ENCODE data around the gene TFAM. TPM values are rescaled to one million over a fixed set of nuclear protein-coding genes. Genes with fewer than 3 reads are reported as not detected.

The TFAM gene
- polyA plus RNA-seq (2013, experiment 1 of 2; ENCODE audit: insufficient read length), result 21.6 TPM
- polyA plus RNA-seq (2013, experiment 2 of 2; ENCODE audit: insufficient read length), result 13.4 TPM

DNA sequence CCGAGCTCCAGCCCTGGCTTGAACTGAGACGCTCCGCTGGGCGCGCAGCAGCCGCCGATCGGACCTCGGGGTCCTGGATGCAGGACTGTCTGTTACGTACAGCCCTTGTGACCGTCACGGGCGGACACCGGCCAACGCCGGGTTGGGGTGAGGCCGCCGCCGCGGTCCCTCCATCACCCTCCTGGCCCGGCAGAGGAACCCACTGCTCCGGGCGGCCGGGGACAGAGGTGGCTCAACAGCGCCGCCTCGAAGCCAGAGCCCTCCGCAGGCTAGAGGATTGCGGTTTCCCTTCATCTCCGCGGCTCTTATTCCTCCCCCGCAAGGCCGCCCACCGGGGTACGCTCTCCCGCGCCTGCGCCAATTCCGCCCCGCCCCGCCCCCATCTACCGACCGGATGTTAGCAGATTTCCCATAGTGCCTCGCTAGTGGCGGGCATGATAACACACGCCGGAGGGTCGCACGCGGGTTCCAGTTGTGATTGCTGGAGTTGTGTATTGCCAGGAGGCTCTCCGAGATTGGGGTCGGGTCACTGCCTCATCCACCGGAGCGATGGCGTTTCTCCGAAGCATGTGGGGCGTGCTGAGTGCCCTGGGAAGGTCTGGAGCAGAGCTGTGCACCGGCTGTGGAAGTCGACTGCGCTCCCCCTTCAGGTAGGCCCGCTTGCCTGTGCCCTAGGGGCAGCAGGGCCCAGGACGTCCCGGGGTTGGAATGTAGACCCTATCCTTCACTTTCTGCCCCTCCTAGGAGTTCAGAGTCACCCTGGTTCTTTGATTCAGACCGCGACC, at the start of gene TFAM:
TSS of gene TFAM (plus strand) at position 412 of the 785 bp plus-strand sequence. CDS start at position 550, 138 bp downstream.
- peak; percentile 93 for DNase-seq

DNA sequence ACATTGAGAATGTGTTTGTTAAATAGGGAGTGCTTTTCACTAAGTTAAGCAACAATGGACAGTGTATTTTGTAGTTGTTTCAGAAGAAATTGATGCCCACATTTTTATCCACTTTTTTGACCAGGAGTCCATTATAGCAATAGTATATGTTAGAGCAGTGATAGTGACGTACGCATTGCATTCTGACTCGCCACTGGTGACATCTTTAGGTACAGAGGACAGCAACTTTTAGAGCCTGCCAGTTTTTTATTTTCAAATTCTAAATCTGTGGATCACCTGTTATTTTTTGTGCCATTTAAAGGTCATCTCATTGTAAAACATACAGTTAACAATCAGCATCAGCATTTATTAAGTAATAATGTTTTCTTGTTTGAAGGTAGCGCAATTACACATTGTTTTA, 49.0 kb upstream of the TFAM start:
- DNase-seq, result no peak

DNA sequence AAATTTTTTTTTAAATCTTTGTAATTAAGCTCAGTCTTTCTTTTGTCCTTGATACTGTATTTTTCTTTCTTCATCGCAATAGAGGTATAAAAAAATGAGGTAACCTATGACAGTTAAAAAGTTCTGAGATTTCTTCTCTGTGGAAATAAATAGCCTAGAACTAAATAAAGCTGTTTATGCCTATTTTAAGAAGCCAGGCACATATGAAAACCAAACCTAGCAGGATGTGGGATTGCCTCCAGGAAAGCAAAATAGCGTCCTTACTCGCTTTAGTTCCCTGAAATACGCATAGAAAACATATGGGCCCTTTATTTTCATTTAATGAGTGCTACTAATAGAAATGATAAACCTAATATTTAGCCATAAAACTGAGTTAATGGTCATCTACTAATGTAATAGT, 43.8 kb upstream of the TFAM start:
- no peak for DNase-seq

DNA sequence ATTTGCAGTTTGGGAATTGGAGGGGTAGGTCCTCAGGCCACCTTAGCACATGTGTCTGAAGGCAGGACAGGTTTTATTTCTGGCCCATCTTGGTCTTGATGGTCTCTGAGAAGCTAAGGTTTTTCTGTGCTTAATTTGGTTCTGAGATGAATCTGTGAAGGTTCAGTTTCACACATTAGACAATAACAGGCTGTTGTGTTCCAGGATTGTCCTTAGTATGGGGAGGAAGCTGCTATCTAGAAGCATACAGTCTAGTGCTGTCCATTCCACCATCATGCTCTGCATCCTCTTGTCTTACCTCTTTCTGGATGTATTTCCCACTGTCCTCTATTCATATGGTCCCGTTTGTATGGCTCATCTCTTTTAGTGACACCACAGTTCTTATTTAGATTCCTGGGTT, 43.3 kb upstream of the TFAM start:
- DNase-seq, result no peak

DNA sequence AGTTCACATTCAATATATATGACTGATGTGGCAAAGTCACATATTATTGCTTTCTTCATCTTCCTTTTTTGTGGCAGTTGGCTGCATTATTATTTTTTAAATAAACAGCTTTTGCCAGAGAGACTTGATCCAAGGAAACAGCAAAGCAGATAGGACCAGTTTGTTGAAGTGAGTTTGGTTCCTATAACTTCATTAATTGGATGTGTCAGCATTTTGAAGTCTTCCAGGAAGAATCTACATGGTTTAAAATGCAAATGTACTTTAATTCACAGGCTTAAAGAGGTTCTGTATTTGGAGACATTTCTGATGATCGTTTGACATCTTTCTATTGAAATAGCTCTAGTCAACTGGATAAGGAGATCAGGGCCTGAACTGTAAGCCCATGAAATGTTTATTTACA, 37.2 kb upstream of the TFAM start:
- DNase-seq, result no peak

- no peak for DNase-seq
Measured at GRCh38 chr10:58348571-58349033, 36.6 kb upstream of the TFAM start.

DNA sequence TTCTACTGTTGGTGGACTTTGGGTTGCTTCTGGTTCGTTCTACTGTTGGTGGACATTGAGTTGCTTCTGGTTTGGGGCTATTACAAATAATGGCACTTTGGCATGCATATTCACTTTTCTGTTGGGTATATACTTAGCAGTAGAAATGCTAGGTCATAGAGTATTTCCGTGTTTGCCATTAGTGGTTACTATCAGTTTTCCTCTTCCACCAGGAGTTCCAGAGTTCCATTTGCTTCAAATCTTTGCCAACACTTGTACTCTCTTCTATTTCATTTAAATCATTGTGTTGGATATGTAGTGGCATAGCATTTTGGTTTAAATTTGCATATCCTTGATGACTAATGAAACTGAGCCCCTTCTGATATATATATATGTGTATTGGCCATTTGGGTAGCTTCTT, 35.2 kb upstream of the TFAM start:
- no peak for DNase-seq

DNA sequence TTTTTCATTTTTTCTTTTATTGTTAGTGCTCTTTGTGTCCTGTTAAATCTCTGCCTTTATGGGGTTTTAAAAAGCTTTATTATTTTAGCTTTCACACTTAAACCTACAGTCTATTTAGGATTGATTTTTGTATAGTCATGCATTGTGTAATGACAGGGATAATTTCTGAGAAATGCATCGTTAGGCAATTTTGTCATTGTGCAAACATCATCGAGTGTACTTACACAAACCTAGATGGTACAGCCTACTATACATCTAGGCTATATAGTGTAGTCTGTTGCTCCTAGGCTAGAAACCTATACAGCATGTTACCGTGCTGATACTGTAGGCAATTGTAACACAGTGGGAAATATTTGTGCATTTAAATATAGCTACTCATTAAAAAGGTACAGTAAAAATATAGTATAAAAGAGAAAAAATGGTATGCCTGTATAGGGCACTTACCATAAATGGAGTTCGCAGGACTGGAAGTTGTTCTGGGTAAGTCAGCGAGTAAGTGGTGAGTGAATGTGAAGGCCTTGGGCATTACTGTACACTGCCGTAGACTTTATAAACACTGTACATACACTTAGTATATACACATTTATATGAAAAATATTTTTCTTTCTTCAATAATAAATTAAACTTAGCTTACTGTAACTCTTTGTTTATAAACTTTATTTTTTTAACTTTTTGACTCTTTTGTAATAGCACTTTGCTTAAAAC, 34.4 kb upstream of the TFAM start:
- DNase-seq, result peak; percentile 13

GRCh38 chr10:58351616-58352578, 33.3 kb upstream of the TFAM start:
- no peak for DNase-seq

DNA sequence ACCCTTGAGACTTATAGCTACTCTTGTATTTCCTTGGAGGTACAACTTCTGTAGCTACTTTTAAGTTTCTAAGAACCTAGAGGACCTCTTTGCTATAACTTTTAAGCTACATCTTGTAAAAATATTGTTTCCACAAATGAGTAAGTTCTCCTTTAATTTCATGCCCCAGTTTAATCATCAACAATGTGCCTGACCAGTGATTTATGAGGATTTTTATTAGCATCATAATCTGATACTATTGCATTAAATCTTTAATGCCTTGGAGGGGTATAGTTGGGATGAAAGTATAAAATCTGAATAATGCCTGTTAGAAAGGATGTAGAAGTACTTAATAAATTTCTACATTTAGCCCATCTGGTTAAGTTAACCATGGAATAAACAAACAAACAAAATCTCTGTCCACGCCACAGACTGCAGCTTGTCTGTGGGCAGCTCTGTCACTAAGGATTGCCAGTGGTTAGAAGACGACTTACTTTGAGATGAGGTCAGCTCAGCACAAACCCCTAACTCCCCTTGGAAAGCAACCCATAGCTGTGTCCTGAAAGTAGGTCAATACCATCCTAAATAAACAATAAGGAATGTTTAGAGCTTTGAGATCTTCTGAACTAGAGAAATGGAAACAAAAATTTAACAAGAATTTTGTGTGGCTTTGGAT, 32.1 kb upstream of the TFAM start:
- DNase-seq, result peak; percentile 26

- no peak for DNase-seq
Measured at GRCh38 chr10:58356756-58357155, 28.5 kb upstream of the TFAM start.

DNA sequence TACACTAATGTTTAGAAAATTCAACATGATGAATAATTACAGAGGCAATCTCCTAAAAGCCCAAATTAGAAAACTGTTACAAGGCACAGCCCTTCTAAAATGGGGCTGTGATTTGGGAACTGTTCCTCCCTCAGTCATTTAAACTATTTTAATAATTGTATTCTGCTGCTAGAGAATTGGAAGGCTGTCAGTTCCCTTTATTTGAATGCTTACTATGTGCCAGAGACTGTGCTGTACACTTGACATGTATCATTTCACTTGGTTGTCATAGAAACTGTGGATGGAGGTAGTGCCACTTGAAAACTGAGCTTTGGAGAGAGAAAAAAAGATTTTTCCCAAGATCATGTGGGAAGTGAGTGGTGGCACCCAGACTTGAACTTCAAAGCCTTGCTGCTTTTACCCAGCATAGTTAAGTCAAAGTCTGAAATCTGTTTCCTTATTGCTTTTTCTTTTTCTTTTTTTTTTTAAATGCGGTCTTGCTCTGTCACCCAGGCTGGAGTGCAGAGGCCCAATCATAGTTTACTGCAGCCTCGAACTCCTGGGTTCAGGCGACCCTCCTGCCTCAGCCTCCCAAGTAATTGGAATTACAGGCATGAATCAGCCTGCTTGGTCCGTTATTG, 26.8 kb upstream of the TFAM start:
- no peak for DNase-seq

GRCh38 chr10:58358947-58359346, 26.3 kb upstream of the TFAM start:
- DNase-seq, result no peak

GRCh38 chr10:58359541-58359940, 25.7 kb upstream of the TFAM start:
- no peak for DNase-seq

- no peak for DNase-seq
Measured at GRCh38 chr10:58360412-58361004, 24.7 kb upstream of the TFAM start.

DNA sequence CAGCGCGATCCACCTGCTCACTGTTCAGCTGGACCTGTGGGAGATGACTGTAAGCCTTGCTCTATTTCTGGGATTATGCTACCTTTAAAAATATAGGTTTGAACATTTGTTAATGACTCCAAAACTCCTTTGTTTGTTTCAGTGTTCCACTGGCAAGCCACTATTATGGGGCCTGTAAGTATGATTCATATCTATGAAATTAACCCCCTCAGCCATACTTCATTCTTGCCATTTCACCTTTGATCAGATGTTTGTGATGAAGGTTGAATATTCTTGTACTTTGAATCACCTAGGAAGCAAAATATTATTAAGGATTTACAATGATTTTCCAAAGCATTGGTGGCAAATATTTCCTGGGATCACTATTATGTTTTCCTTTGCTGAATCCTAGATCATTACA, 23.9 kb upstream of the TFAM start:
- DNase-seq, result no peak

GRCh38 chr10:58362027-58362789, 23.0 kb upstream of the TFAM start:
- no peak for DNase-seq

- DNase-seq, result no peak
Measured at GRCh38 chr10:58367069-58367468, 18.1 kb upstream of the TFAM start.

DNA sequence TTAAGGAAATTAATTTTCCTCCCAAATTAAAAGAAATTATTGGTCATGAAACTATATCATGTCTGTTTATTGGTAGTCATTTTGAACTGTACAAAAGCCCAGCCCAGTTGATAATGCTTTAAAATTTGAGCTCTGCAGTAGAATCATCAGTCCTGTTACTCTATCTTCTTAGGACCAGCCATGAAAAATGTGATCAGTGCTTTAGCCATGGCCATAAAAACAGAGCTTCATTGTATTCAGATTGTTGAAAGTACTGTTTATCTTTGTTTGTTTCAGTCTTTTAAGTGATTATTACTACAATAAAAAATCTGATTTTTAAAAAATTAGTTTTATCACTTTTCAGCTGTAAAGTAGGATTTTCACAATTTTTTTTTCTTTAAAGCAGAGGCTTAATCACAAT, 13.7 kb upstream of the TFAM start:
- no peak for DNase-seq
